Tongue (tissue), 2 donors: ENCODE measurements around the gene CSTPP1. TPM values are rescaled to one million over a fixed set of nuclear protein-coding genes. Genes with fewer than 3 reads are reported as not detected.
"Not testable (repeated sequence)": the region's sequence is repeated elsewhere in the genome, so short reads cannot be mapped to it uniquely, and the experiment has no call there.

ENCODE experiments used
- DNase-seq: peaks from one replicate; pipeline ENCODE4 v3.0.0-alpha.2; 2015
- total RNA-seq: library from RNA; depleted of rRNA; stranded (reverse); fragments of >200 nt; gene quantifications from one replicate; pipeline ENCODE4 v1.2.3, GENCODE V29; 2014

CSTPP1 gene
- total RNA-seq, 1 donor from 2014 or later, result 15.2 TPM

DNA sequence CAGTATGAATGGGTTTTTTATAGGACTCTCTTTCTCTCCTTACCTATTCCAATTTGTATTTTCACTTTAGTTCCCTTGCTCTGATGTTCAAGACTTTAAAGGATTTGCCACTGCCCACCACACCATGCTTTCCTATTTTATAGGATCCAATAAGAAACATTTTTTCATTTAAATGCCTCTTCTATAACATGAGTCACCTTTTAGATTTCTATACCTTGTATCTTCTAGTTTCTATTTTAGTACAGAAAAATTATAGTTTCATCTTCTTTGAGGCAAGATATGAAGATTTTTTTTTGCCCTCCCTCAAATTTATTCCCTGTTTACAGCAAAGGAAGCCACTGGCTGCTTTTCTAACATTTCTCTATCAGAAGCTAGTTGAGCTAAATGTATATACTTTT is 163.4 kb downstream of the CSTPP1 start:
- DNase-seq, result no peak

DNA sequence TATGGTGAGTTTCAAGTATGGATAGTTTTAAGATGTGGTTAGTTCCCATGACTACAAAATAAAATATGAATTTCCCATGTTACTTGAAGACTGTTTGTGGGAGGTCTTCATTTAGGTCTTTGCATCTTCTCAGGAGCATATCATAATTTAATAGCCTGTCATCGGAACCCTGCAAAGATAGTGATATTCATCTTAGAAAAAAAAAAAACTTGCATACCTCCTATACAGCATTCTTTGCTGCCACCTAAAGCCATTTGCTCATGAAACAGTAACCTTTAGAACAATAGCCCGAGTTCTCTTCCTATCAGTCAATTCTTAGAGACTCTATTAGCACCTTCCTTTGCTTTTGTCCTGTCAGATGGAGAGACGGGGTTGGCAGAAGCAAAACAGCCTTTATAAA is 164.8 kb downstream of the CSTPP1 start:
- no peak for DNase-seq

DNA sequence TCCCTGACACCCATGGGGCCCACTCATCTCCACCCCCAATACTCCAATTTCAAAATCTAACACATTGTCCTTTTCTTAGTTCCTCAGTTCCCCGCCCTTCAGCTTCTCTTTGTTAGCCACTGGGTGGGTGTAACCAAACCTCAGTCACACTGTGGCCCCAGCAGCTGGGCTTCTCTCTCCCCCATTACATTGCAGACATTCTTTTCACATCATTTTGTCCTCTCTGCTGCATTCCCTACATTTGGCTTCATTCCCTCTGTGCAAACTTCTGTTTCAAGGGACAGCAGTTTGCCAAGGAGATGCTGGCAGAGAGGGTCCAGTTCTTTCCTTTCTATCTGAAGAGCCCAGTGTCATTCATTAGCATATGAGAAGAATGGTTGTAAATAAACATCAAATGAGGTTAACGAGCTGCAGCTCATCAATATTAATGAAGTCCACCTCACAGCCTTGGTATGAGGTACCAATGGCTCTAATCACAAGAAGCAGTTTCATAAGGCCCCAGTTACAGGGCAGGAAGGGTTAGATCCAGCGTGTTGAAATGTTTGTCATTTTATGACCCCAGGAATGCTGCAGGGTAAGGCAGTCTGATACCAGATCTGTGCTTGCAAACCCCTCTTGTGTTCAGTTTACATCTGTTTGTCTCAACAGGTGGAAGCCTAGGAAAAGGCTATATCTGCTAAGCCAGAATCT is 167.8 kb downstream of the CSTPP1 start:
- DNase-seq, result peak; percentile 89

DNA sequence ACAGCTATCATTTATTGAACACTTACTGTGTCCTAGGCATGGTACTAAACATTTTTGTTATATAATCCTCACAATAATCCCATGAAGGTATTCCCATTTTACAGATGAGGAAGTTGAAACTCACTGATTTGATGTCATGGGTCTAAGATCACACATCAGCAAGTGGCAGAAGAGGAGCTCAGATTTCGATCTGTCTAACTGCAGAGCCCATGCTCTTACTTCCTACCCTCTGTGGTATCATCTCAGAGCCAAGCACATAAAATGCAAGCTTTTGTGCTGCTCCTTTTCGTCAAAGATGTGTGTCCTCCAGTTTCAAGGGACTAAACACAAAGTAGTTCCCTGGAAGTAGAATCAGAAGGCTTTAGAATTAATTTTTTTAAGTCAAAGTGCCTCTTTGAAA is 169.0 kb downstream of the CSTPP1 start:
- no peak for DNase-seq

DNA sequence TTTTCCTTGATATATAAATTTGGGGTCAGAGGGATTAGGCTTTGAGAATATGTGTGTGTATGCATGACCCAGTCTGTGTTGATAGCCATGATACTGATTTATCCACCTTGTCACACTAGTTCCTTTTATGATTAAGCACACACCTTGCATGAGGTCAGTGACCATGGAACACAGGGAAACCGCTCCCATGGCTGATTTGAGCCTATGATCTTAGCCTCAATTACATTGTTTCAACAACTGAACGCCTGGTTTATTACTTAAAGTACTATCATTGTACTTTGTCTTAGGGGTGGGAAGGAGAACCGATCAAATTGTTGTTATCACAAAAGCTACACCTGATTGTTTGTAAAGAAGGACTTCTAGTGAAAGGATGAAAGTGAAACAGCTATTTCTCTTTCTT is 169.4 kb downstream of the CSTPP1 start:
- DNase-seq, result no peak

DNA sequence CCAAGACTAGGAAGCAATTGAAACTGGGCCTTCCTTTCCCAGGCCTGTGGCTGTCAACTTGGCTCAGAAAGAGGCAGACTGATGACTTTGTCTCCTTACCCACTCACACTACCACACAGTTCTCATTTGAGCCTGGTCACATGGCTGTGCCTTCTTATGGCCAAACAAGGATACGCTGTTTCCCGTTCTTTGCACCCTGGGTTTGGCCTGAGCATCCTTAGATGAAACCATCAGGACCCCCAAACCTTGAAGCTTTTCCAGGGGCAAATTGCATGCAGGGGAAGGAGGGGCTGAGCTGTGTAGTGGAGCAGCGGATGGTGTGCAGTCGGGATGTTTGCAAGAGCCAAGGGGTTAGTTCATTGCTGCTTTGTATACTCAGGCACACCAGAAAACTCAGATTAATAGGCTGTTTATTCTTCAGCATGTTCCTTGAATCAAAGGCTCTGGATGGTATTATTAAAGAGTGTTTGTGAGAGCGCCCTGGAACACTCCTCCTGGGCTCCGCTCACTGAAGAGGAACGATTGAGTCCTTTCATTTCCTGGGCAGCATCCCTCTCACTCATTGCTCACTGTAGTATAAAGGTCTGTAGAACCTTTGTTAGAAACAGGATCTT is 170.3 kb downstream of the CSTPP1 start:
- DNase-seq, result no peak

DNA sequence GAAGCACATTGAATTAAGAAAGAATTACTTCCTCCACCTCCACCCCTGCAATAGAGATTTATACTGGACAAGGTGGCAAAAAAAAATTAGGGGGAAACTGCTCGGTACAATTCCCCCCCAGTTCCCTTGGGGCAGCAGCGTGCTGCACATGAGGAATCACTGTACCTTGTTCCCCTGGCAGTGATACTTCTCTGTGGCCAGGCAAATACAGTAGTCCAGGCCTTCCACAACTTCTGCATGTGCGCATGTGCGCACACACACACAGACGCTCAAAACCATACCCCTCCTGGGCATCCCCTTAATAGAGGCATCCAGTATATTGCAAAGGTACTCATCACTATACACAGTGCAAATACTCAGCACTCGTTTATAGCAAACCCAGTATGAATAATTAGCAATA is 171.2 kb downstream of the CSTPP1 start:
- DNase-seq, result no peak

DNA sequence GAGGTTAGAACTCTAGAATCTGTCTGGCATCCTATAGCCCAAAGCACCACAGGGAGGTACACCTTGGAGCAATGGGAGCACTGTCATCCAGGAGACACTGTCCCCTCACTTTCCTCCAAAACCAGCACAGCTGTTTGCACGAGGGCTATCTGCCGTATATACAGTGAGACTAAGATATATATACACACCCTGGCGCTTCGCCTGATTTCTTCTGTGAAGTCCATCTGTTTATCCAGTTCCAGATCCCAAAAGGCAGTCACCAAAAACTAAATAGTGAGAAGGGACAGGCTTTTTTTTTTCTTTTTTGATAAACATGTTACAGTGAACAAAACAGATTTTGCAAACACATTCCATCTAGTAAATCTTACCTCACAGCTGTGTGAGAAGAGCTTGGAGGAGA is 171.7 kb downstream of the CSTPP1 start:
- DNase-seq, result peak; percentile 48

DNA sequence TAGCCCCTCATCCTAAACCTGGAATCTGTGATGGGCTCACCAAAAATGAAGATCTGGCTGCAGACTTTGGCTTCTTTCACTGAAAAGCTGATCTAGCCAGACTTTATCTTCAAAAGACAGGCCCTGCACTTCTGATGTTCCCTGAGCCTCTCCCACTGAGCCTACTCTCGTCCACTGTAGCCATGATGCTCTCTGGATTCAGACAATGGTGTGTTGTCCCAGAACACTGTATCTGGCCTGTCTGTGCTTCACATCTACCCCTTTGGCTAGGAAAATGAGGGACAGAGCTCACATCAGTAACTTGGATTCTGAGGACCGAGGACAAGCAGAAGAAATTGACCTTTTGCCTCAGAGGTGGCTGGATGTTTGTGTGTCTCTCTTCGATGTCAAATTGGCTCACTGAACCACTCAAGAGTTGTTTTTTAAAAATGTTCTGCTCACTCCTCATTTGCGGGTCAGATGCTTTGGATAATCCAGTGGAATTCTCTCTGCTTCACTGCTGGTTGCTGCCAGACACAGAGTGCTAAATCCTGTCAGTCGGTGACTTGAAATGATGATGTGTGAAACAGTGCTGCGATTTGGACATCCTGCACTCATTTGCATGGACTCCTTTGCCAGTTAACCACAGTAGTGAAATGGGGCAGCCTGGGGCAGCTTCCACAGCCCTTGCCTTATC is 172.6 kb downstream of the CSTPP1 start:
- no peak for DNase-seq

DNA sequence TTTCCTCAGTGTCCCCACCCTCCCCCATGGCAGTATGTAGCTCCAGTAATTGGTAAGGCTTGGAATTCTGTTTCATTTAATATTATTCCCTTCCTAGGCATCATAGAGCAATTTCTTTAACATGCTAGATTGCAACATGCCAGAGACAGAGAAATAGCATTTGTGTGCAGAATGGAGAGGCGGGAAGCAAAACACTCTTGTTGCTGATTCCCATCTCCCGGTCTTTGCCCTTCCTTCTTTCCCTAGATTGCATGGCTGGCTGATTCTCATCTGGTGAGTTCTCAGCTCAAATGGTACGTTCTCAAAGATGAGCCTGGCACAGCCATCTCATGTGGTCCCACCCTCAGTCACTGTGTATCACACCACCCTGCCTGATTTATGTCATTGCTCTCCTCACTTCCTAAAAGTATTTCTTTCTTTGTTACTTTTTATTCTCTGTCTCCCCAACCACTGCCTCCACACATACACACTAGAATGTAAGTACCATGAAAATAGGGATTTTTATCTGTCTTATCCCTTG is 173.2 kb downstream of the CSTPP1 start:
- DNase-seq, result no peak

DNA sequence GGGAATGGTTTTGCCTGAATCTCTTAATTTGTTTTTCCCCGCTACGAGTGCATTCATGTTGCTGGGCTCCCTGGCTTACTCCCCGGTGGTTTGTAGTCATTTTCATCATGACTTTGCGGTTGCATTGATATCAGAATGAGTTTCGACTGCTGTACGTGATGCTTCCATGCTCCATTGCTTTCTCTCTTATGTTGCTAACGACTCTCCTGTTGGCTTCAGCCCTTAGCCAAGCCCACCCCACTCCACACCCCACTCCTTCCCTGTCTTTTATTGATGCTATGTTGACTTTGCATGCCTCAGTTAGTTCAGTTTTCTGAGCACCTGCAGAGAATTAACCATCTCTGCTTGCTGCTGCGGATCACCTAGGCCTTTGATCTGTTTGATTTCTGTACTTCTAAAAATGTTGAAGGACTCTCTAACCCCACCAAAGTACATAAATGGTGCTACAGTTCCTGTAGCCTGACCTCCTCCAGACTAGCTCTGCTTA is 174.8 kb downstream of the CSTPP1 start:
- peak; percentile 51 for DNase-seq

DNA sequence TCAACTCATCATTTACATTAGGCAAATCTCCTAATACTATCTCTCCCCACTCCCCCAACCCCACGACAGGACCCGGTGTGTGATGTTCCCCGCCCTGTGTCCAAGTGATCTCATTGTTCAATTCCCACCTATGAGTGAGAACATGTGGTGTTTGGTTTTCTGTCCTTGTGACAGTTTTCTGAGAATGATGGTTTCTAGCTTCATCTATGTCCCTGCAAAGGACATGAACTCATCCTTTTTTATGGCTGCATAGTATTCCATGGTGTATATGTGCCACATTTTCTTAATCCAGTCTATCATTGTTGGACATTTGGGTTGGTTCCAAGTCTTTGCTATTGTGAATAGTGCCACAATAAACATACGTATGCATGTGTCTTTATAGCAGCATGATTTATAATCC is 176.4 kb downstream of the CSTPP1 start:
- not testable (repeated sequence) for DNase-seq

DNA sequence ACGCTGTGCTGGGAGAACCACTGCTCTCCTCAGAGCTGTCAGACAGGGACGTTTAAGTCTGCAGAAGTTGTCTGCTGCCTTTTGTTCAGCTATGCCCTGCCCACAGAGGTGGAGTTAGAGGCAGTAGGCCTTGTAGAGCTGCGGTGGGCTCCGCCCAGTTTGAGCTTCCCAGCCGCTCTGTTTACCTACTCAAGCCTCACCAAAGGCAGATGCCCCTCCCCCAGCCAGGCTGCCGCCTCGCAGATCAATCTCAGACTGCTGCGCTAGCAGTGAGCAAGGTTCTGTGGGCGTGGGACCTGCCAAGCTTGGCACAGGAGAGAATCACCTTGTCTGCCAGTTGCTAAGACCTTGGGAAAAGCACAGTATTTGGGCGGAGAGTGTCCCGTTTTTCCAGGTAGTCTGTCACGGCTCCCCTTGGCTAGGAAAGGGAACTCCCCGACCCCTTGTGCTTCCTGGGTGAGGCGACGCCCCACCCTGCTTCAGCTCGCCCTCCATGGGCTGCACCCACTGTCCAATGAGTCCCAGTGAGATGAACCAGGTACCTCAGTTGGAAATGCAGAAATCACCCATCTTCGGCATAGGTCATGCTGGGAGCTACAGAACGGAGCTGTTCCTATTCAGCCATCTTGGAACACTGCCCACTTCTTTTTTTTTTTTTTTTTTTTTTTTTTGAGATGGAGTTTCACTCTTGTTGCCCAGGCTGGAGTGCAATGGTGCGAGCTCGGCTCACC is 182.6 kb downstream of the CSTPP1 start:
- not testable (repeated sequence) for DNase-seq

DNA sequence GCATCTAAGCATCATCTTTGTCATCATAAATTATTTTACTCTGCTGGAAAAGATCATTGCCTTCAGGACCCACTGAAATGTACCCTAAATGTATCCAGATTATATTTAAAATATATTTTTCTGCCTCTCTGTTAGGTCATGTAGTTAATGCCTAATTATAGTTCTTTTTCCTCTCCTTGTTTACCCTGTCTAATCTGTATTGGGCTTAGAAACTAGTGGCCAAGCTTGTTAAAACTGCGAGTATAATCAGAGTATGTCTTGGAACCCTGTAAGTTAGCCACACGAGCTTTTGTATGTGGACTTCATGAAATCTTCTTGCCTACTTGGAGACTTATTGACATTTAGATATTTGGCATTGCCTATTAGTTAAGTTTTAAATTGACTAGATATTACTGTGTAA is 184.5 kb downstream of the CSTPP1 start:
- DNase-seq, result no peak

DNA sequence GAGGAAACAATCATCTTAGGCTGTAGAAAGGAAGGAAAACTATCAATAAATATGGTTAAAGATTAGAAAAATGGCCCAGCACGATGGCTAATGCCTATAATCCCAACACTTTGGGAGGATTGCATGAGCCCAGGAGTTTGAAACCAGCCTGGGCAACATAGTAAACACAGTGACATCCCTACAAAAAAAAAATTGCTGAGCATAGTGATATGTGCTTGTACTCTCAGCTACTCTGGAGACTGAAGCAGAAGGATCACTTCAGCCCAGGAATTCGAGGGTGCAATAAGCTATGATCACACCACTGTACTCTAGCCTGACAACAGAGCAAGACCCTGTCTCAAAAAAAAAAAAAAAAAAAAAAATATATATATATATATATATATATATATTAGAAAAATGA is 185.2 kb downstream of the CSTPP1 start:
- no peak for DNase-seq

DNA sequence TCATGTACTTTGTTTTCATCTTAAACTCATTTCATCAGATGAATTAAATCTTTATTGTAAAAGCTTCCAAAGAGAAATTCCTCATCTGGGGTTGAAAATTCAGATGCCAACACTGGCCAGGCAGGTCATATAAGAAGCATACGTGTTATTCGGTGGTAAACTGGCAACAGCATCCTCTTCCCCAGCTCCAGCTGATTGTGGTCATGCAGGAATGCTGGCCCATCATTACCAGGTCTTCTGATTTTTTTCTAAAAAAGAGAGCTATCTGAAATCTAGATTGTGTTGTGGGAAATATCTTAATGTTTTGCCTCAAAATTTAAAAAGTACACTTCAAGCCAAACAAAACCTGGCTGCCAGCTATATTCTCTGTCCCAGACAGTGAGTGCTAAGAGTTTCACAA is 186.5 kb downstream of the CSTPP1 start:
- no peak for DNase-seq

DNA sequence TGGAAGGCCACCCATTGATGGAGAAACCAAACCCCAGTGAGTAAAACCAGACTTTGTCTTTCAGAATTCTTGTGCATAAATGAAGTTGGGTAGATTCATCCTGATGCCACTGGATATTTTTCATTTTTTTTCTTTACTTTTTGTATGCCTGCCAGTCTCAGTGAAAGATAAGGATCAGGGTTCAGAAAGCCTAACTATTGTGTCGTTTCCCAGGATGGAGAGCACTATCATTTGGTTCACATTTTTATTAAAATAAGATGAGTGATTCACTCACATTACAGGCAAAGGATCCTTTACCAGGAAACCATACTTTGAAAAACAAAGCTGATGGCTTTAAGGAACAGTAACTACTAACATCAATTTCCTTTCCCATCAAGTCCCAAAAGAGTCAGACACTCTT is 188.1 kb downstream of the CSTPP1 start:
- DNase-seq, result no peak

DNA sequence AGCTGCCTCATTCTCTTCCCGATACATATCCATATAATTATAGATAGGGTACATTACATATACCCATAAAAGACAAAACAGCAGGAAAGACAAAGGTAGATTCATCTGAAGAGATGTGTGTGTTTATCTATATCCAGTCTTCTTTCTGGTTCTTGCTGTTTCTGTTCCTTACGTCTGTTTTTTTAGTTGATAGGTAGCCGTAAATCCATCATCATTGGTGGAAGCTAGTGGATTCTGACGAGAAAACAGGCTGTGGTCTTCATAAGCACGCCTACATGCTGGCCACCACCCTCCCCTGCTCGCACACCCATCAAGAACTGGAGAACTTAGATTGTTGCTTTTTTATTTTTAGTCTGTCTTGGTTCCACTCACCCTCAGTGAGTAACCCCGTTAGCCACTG is 188.5 kb downstream of the CSTPP1 start:
- DNase-seq, result no peak

DNA sequence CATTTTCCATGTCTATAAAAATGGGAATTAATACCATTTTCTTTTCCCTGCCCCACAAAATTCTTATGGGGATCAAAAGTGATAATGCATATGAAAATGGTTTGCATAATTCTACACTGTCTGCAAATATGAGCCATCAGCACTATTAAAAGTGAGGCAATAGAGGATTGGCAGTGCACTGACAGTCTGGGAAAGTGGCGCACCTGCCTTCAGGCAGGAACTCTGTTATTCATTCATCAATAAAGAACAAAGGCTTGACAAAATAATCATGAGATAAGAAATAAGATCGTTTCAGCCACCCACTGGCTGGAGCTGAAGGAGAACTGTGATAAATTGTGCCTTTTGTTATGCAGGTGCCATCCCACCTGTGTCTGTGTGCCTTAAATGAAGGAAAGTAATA is 190.7 kb downstream of the CSTPP1 start:
- no peak for DNase-seq

DNA sequence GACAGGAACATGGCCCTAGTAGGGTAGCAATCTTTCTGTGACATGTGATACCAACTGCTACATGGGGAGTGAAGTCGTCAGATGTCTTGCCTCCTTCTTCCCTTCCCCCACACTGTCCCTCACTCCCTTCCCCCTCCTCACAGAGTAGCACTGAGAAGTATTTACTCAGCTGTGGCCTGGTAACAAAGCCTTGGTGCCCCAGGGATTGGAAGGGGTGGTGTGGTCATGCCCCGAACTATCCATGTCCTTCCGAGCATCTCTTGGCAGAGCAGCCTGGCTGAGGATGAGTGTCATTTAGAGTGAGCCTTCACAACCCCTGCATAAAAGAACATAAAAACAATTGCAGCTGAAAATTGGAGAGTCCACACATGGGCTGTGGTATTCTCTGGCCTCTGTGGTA is 194.0 kb downstream of the CSTPP1 start:
- DNase-seq, result no peak

DNA sequence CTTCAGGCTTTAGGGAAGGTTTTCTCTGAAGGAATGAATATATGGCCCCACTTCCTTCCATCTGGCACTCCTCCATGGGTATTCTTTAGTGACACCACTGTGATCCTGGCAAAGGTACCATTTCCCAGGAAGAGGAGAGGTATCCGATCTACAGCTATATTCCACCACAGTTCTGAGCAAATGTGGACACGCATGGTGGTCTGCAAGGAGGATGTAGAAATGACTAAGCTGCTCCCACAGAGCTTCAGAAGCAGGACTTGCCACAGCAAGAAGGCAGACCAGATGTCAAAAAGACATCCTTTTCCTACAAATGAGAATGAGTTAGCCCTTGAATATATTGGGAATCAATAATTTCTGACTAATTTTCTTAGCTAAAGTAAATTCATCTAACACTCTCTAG is 194.6 kb downstream of the CSTPP1 start:
- DNase-seq, result no peak

DNA sequence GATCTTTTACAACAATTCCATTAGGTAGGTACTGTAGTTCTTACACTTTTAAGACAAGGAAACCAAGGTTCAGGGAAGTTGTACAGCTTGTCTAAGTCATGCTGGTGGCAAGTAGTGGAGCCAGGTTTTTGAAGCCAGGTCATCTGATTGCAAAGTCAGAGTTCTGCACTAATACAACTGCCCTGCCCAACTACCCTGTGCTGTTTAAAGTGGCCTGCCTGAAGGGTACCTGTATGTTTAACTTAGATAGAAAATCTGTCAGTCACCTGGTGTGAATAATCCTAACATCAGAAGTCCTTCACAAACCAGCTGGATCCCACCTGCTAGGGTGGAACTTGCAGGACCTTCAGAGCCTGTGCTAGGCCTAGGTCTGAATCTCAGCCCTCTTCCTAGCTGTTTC is 195.9 kb downstream of the CSTPP1 start:
- DNase-seq, result no peak

DNA sequence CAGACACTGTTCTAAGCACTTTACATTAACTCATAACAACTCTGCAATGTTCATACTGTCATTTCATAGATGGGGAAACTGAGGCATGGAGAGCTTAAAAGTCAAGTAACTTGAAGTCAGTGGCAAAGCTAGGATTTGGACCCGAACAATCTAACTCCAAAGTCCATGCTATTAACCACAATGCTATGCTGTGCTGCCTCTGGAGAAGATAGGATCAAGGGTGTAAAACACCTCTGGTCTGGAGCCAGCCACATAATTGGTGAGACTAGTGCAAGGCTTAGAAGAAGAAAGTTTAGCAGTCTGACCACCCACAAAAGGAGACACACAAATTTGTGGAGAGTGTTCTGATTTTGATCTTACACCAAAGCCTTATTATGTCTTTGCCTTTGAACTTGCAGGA is 196.4 kb downstream of the CSTPP1 start:
- DNase-seq, result no peak
